MCF 10A (cell line): ENCODE data around the gene IRF5. TPM values are rescaled to one million over a fixed set of nuclear protein-coding genes. Genes with fewer than 3 reads are reported as not detected.

Experiments
- BruUV-seq: library from RNA; stranded (reverse); fragments of 400-500 nt; replicated peaks from 2 replicates; lab custom pipeline; 2021; lab: Mats Ljungman, UMichigan
- CTCF ChIA-PET: fragments of 300-600 bp; sonication (Branson Sonifier 250); formaldehyde crosslinking; extraction: SDS; loops from one replicate; lab custom pipeline; 2021; ENCODE audit warnings: antibody characterized with exemption, inconsistent platforms; lab: Yijun Ruan, JAX
- POLR2A ChIA-PET: fragments of 300-600, 350-650 bp; sonication (Branson Sonifier 250); formaldehyde crosslinking; extraction: SDS; loops from one replicate; lab custom pipeline; 2020; ENCODE audit warnings: antibody characterized with exemption, inconsistent platforms; lab: Yijun Ruan, JAX
- DNase-seq: peaks from one replicate; pipeline ENCODE4 v3.0.0-alpha.2; 2018; ENCODE audit not compliant: unreplicated experiment
- H3K27ac Mint-ChIP-seq: one replicate; pipeline ENCODE4 v1.8.0; 2022; ENCODE audit warnings: mild to moderate bottlenecking, low read depth, mixed read lengths; ENCODE audit not compliant: unreplicated experiment
- H3K27me3 Mint-ChIP-seq: one replicate; pipeline ENCODE4 v1.8.0; 2022; ENCODE audit warnings: mixed read lengths; ENCODE audit not compliant: insufficient read depth, unreplicated experiment
- H3K36me3 Mint-ChIP-seq: one replicate; pipeline ENCODE4 v1.8.0; 2022; ENCODE audit warnings: mild to moderate bottlenecking, moderate library complexity, mixed read lengths; ENCODE audit not compliant: insufficient read depth, unreplicated experiment
- H3K4me1 Mint-ChIP-seq: one replicate; pipeline ENCODE4 v1.8.0; 2022; ENCODE audit warnings: mixed read lengths; ENCODE audit not compliant: insufficient read depth, unreplicated experiment
- H3K4me3 Mint-ChIP-seq: one replicate; pipeline ENCODE4 v1.8.0; 2022; ENCODE audit warnings: mild to moderate bottlenecking, moderate library complexity, mixed read lengths; ENCODE audit not compliant: unreplicated experiment
- H3K9me3 Mint-ChIP-seq: one replicate; pipeline ENCODE4 v1.8.0; 2022; ENCODE audit warnings: mixed read lengths; ENCODE audit not compliant: unreplicated experiment
- intact Hi-C: fragments of 100-400 bp; cut with micrococcal nuclease; formaldehyde crosslinking; loops from 2 replicates; pipeline ENCODE4 v1.14.1; 2022
- total RNA-seq: library from RNA; stranded (reverse); gene quantifications from 2 replicates; pipeline ENCODE4 v1.2.3, GENCODE V29; 2022
- TF ChIP-seq, protein P1 (sequence below): fragments of 200-600 bp; IDR thresholded peaks from one replicate; pipeline ENCODE4 v1.8.0; 2022; ENCODE audit warnings: antibody characterized with exemption, mild to moderate bottlenecking; ENCODE audit not compliant: unreplicated experiment

IRF5 gene
- total RNA-seq, 1 experiment from 2014 or later, result 7.5 TPM

- H3K27me3 Mint-ChIP-seq, result no peaks in the 10 kb centered on the region
- H3K4me1 Mint-ChIP-seq, result no peaks in the 10 kb centered on the region
- POLR2A ChIA-PET, result no interaction called here
- no peak for DNase-seq
- TF ChIP-seq, protein P1, sequence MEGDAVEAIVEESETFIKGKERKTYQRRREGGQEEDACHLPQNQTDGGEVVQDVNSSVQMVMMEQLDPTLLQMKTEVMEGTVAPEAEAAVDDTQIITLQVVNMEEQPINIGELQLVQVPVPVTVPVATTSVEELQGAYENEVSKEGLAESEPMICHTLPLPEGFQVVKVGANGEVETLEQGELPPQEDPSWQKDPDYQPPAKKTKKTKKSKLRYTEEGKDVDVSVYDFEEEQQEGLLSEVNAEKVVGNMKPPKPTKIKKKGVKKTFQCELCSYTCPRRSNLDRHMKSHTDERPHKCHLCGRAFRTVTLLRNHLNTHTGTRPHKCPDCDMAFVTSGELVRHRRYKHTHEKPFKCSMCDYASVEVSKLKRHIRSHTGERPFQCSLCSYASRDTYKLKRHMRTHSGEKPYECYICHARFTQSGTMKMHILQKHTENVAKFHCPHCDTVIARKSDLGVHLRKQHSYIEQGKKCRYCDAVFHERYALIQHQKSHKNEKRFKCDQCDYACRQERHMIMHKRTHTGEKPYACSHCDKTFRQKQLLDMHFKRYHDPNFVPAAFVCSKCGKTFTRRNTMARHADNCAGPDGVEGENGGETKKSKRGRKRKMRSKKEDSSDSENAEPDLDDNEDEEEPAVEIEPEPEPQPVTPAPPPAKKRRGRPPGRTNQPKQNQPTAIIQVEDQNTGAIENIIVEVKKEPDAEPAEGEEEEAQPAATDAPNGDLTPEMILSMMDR, result no peak
- BruUV-seq, result no TSS peak
- no peak overlapping the region for H3K27ac Mint-ChIP-seq
- intact Hi-C loops, result no loop called here
- H3K36me3 Mint-ChIP-seq, result peaks cover 9% of the 10 kb centered on the region
- no peak overlapping the region for H3K4me3 Mint-ChIP-seq
- no peaks in the 10 kb centered on the region for H3K9me3 Mint-ChIP-seq
- CTCF ChIA-PET, result interaction anchor here (0.6 to 1.1 kb wide), 5 partner anchors 61 to 143 kb away, joined by 3 to 4 read pairs (median 3); no protein-coding TSS in a partner anchor
Measured at GRCh38 chr7:128944487-128945236, 6.9 kb downstream of the IRF5 start.

- ChIA-PET POLR2A (no interaction called here), CTCF (interaction anchor here (0.6 to 1.1 kb wide), 3 partner anchors 9 to 142 kb away, joined by 3 to 4 read pairs (median 3); no protein-coding TSS in a partner anchor)
- Mint-ChIP-seq H3K27ac (no peak overlapping the region), H3K9me3 (no peaks in the 10 kb centered on the region), H3K4me3 (no peak overlapping the region), H3K27me3 (no peaks in the 10 kb centered on the region), H3K4me1 (no peaks in the 10 kb centered on the region), H3K36me3 (peaks cover 9% of the 10 kb centered on the region)
- TF ChIP-seq, protein P1, result no peak
- no peak for DNase-seq
- intact Hi-C loops, result no loop called here
- BruUV-seq, result no TSS peak
Measured at GRCh38 chr7:128945668-128946366, 8.1 kb downstream of the IRF5 start.

- intact Hi-C loops, result no loop called here
- no peaks in the 10 kb centered on the region for H3K27me3 Mint-ChIP-seq
- CTCF ChIA-PET, result interaction anchor here (0.5 to 3.1 kb wide), 6 partner anchors 10 to 278 kb away, joined by 3 to 10 read pairs (median 3); no protein-coding TSS in a partner anchor
- no peak overlapping the region for H3K4me3 Mint-ChIP-seq
- peaks cover 9% of the 10 kb centered on the region for H3K36me3 Mint-ChIP-seq
- no peaks in the 10 kb centered on the region for H3K4me1 Mint-ChIP-seq
- no peaks in the 10 kb centered on the region for H3K9me3 Mint-ChIP-seq
- BruUV-seq, result no TSS peak
- POLR2A ChIA-PET, result interaction anchor here (1.1 to 1.5 kb wide), 2 partner anchors 16 to 108 kb away, joined by 5 to 8 read pairs; partner anchors contain the start of gene TNPO3
- no peak overlapping the region for H3K27ac Mint-ChIP-seq
- no peak for DNase-seq
- TF ChIP-seq, protein P1, result no peak
Measured at GRCh38 chr7:128946936-128947830, 9.5 kb downstream of the IRF5 start.
